Measurements from ENCODE around the gene CLIP1. TPM values are rescaled to one million over a fixed set of nuclear protein-coding genes. Genes with fewer than 3 reads are reported as not detected.
"Not testable (repeated sequence)": the region's sequence is repeated elsewhere in the genome, so short reads cannot be mapped to it uniquely, and the experiment has no call there.

The CLIP1 gene
- 17.2 and 18.0 TPM in 2 replicates for total RNA-seq (2014; rRNA removed; shearing (Covaris generic))

- Histone ChIP-seq H3K27ac (peak within 1 kb of the TSS; percentile 93), H3K27me3 (no peaks in the 10 kb centered on the region)
- DNase-seq: peak; percentile 70 to 72
Observed at GRCh38 chr12:122421821-122422729, at the start of gene CLIP1. TSS of gene CLIP1 (minus strand) at chr12:122422669. CDS start at chr12:122380452, 42,217 bp downstream.

GRCh38 chr12:122471324-122472226 lies 49.1 kb upstream of the CLIP1 start:
- peak in 1 of 2 experiments; percentile 75 for DNase-seq
- no peak overlapping the region for H3K27ac ChIP-seq
- no peak overlapping the region for H3K4me3 ChIP-seq
- no peaks in the 10 kb centered on the region for H3K4me1 ChIP-seq
- no peaks in the 10 kb centered on the region for H3K27me3 ChIP-seq
- H3K36me3 ChIP-seq: peaks cover 28% of the 10 kb centered on the region
- no peaks in the 10 kb centered on the region for H3K9me3 ChIP-seq (replicated peaks)

More at GRCh38 chr12:122421821-122422729, at the start of gene CLIP1:
- Histone ChIP-seq H3K36me3 (no peaks in the 10 kb centered on the region), H3K4me3 (peak within 1 kb of the TSS; percentile 91), H3K4me1 (peaks cover 9% of the 10 kb centered on the region), H3K9me3 (replicated peaks) (no peaks in the 10 kb centered on the region)

GRCh38 chr12:122470576-122470975 lies 48.1 kb upstream of the CLIP1 start:
- H3K27me3 ChIP-seq, H3K27ac ChIP-seq: not testable (repeated sequence)
- peaks cover 20% of the 10 kb centered on the region for H3K36me3 ChIP-seq

GRCh38 chr12:122469856-122470255 lies 47.4 kb upstream of the CLIP1 start:
- not testable (repeated sequence) for H3K4me1 ChIP-seq; DNase-seq; H3K27ac ChIP-seq; H3K9me3 ChIP-seq (replicated peaks); H3K27me3 ChIP-seq; H3K4me3 ChIP-seq
- peaks cover 16% of the 10 kb centered on the region for H3K36me3 ChIP-seq

More at GRCh38 chr12:122470576-122470975, 48.1 kb upstream of the CLIP1 start:
- not testable (repeated sequence) for H3K9me3 ChIP-seq (replicated peaks); H3K4me3 ChIP-seq; H3K4me1 ChIP-seq; DNase-seq

GRCh38 chr12:122467983-122468382 lies 45.5 kb upstream of the CLIP1 start:
- DNase-seq: no peak
- Histone ChIP-seq H3K27ac (no peak overlapping the region), H3K4me3 (no peak overlapping the region), H3K9me3 (replicated peaks) (no peaks in the 10 kb centered on the region), H3K36me3 (peaks cover 5% of the 10 kb centered on the region), H3K4me1 (peaks cover 14% of the 10 kb centered on the region), H3K27me3 (no peaks in the 10 kb centered on the region)

- Histone ChIP-seq H3K27ac (peak overlapping the region; percentile 92), H3K4me1 (peaks cover 14% of the 10 kb centered on the region)
- not testable (repeated sequence) for H3K9me3 ChIP-seq (replicated peaks); H3K36me3 ChIP-seq; H3K27me3 ChIP-seq; H3K4me3 ChIP-seq
- DNase-seq: peak; percentile 82 to 84
Observed at GRCh38 chr12:122464317-122465042, 42.0 kb upstream of the CLIP1 start.

- no peak for DNase-seq
- Histone ChIP-seq H3K4me1 (peaks cover 14% of the 10 kb centered on the region), H3K36me3 (no peaks in the 10 kb centered on the region), H3K4me3 (no peak overlapping the region), H3K9me3 (replicated peaks) (no peaks in the 10 kb centered on the region), H3K27me3 (no peaks in the 10 kb centered on the region), H3K27ac (no peak overlapping the region)
Observed at GRCh38 chr12:122460641-122461040, 38.2 kb upstream of the CLIP1 start.

GRCh38 chr12:122460061-122460460 lies 37.6 kb upstream of the CLIP1 start:
- Histone ChIP-seq H3K27me3 (no peaks in the 10 kb centered on the region), H3K27ac (no peak overlapping the region), H3K4me3 (no peak overlapping the region), H3K9me3 (replicated peaks) (no peaks in the 10 kb centered on the region), H3K36me3 (no peaks in the 10 kb centered on the region), H3K4me1 (peaks cover 14% of the 10 kb centered on the region)
- no peak for DNase-seq

GRCh38 chr12:122459211-122459610 lies 36.7 kb upstream of the CLIP1 start:
- no peak overlapping the region for H3K27ac ChIP-seq
- H3K4me1 ChIP-seq: peaks cover 8% of the 10 kb centered on the region
- H3K27me3 ChIP-seq: no peaks in the 10 kb centered on the region
- no peaks in the 10 kb centered on the region for H3K36me3 ChIP-seq
- no peaks in the 10 kb centered on the region for H3K9me3 ChIP-seq (replicated peaks)
- H3K4me3 ChIP-seq: no peak overlapping the region
- no peak for DNase-seq

- Histone ChIP-seq H3K4me1 (peaks cover under 1% of the 10 kb centered on the region; the same call in 1 of the 2 replicates), H3K27ac (no peak overlapping the region), H3K36me3 (no peaks in the 10 kb centered on the region), H3K4me3 (no peak overlapping the region), H3K9me3 (replicated peaks) (no peaks in the 10 kb centered on the region), H3K27me3 (no peaks in the 10 kb centered on the region)
- DNase-seq: no peak
Observed at GRCh38 chr12:122458105-122459035, 35.9 kb upstream of the CLIP1 start.

GRCh38 chr12:122457627-122458026 lies 35.2 kb upstream of the CLIP1 start:
- Histone ChIP-seq H3K4me1 (no peaks in the 10 kb centered on the region; the same call in 1 of the 2 replicates), H3K27me3 (no peaks in the 10 kb centered on the region), H3K4me3 (no peak overlapping the region), H3K36me3 (no peaks in the 10 kb centered on the region), H3K27ac (no peak overlapping the region), H3K9me3 (replicated peaks) (no peaks in the 10 kb centered on the region)
- no peak for DNase-seq

- Histone ChIP-seq H3K36me3 (no peaks in the 10 kb centered on the region), H3K27ac (no peak overlapping the region), H3K4me3 (no peak overlapping the region), H3K4me1 (no peaks in the 10 kb centered on the region; the same call in 1 of the 2 replicates), H3K27me3 (no peaks in the 10 kb centered on the region), H3K9me3 (replicated peaks) (no peaks in the 10 kb centered on the region)
- no peak for DNase-seq
Observed at GRCh38 chr12:122454739-122455138, 32.3 kb upstream of the CLIP1 start.

- Histone ChIP-seq H3K36me3 (no peaks in the 10 kb centered on the region), H3K4me3 (no peak overlapping the region), H3K27ac (no peak overlapping the region), H3K4me1 (no peaks in the 10 kb centered on the region; the same call in 1 of the 2 replicates), H3K27me3 (no peaks in the 10 kb centered on the region), H3K9me3 (replicated peaks) (no peaks in the 10 kb centered on the region)
- no peak for DNase-seq
Observed at GRCh38 chr12:122454250-122454721, 31.8 kb upstream of the CLIP1 start.
